22Rv1 (cell line): ENCODE measurements around the gene ADCY1.

Source experiments
- CTCF ChIP-seq: fragments of 450-650 bp; IDR thresholded peaks from 2 replicates; pipeline ENCODE4 v1.5.1; 2017; ENCODE audit warnings: mild to moderate bottlenecking
- ZFX ChIP-seq: fragments of 450-650 bp; IDR thresholded peaks from 2 replicates; pipeline ENCODE4 v1.6.1; 2017; ENCODE audit warnings: antibody characterized with exemption, borderline replicate concordance

DNA sequence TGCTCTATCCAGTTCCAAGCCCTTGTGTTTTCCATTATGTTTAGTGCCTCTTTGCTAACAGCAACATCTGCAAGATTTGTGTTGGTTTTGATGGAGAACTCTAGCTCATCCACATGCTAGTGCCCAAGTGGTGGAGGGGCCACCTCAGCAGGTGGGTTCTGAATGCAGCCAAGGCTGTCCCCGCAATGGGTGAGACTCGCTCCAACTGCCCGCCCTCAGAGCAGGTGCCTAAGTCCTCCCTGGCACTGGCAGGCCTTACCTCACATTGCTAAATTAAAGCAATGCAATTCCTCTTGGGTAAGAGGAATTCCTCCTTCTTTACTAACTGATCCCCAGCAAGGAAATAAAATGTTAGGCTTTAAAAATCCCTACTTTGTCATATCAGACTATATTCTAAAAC is 146.8 kb downstream of the ADCY1 start:
- TF ChIP-seq CTCF (no peak), ZFX (no peak)
